8988T (cell line): Measurements from ENCODE around the gene TESK2.

ENCODE experiments used
- DNase-seq: peaks from one replicate; pipeline ENCODE4 v3.0.0; 2011

The TESK2 gene

GRCh38 chr1:45334308-45335245, 156.4 kb downstream of the TESK2 start:
- DNase-seq = no peak

GRCh38 chr1:45332346-45332720, 158.6 kb downstream of the TESK2 start:
- no peak for DNase-seq

- no peak for DNase-seq
Observed at GRCh38 chr1:45331436-45332345, 159.3 kb downstream of the TESK2 start.

- no peak for DNase-seq
Observed at GRCh38 chr1:45329445-45329844, 161.5 kb downstream of the TESK2 start.

- DNase-seq = no peak
Observed at GRCh38 chr1:45328680-45329079, 162.3 kb downstream of the TESK2 start.

GRCh38 chr1:45327644-45328515, 163.1 kb downstream of the TESK2 start:
- no peak for DNase-seq

- no peak for DNase-seq
Observed at GRCh38 chr1:45326627-45327623, 164.0 kb downstream of the TESK2 start, which contains the start of gene HPDL. Gene HPDL, plus strand, starts transcription at chr1:45326895. Its CDS starts 254 bp downstream, at chr1:45327149.

- DNase-seq = no peak
Observed at GRCh38 chr1:45325851-45326506, 165.0 kb downstream of the TESK2 start.

GRCh38 chr1:45322486-45323040, 168.4 kb downstream of the TESK2 start:
- no peak for DNase-seq

GRCh38 chr1:45321444-45321843, 169.5 kb downstream of the TESK2 start:
- no peak for DNase-seq

GRCh38 chr1:45319761-45320160, 171.2 kb downstream of the TESK2 start:
- no peak for DNase-seq

- DNase-seq = no peak
Observed at GRCh38 chr1:45317166-45317565, 173.8 kb downstream of the TESK2 start.

GRCh38 chr1:45314266-45314665, 176.7 kb downstream of the TESK2 start:
- no peak for DNase-seq

GRCh38 chr1:45306905-45307304, 184.1 kb downstream of the TESK2 start:
- DNase-seq = no peak

GRCh38 chr1:45306319-45306718, 184.6 kb downstream of the TESK2 start:
- no peak for DNase-seq

GRCh38 chr1:45305231-45305630, 185.7 kb downstream of the TESK2 start:
- no peak for DNase-seq

- no peak for DNase-seq
Observed at GRCh38 chr1:45304311-45305081, 186.5 kb downstream of the TESK2 start.

- peak; percentile 74 for DNase-seq
Observed at GRCh38 chr1:45303520-45304310, 187.2 kb downstream of the TESK2 start.
